Fibroblast of lung (primary cell): Measurements from ENCODE around the gene ADAP1. TPM values are rescaled to one million over a fixed set of nuclear protein-coding genes. Genes with fewer than 3 reads are reported as not detected.

Experiments
- DNase-seq, 2 donors: peaks; one replicate each; pipeline versions ENCODE4 v3.0.0 to v3.0.0-alpha.2; 2010; ENCODE audit warnings: low read depth in 2 of 2
- H2AFZ ChIP-seq: 2 replicates; pipeline ENCODE4 v1.5.1; 2012; ENCODE audit warnings: low read length, control low read depth, inconsistent platforms
- H3K27ac ChIP-seq: 2 replicates; pipeline ENCODE4 v1.5.1; 2011; ENCODE audit warnings: low read length, control low read depth; ENCODE audit not compliant: insufficient read depth
- H3K27me3 ChIP-seq: 2 replicates; pipeline ENCODE4 v1.5.1; 2011; ENCODE audit warnings: mild to moderate bottlenecking, low read length; ENCODE audit not compliant: control insufficient read depth, insufficient read depth
- H3K36me3 ChIP-seq: 2 replicates; pipeline ENCODE4 v1.5.1; 2011; ENCODE audit warnings: low read length; ENCODE audit not compliant: control insufficient read depth, insufficient read depth
- H3K4me1 ChIP-seq: 2 replicates; pipeline ENCODE4 v1.5.1; 2011; ENCODE audit warnings: low read length; ENCODE audit not compliant: control insufficient read depth, insufficient read depth; ENCODE audit errors: extremely low read depth
- H3K4me2 ChIP-seq: 2 replicates; pipeline ENCODE4 v1.5.1; 2011; ENCODE audit warnings: low read length, control low read depth; ENCODE audit not compliant: insufficient read depth; ENCODE audit errors: extremely low read depth
- H3K4me3 ChIP-seq, 4 experiments: fragments of 200-600 bp in 1 of 4; sonication (generic) in 1 of 4; replicated peaks in 1 of 4; 2 replicates each; pipeline ENCODE4 v1.5.1; 2011 to 2016; ENCODE audit warnings: low read length in 4 of 4, low read depth in 3 of 4, mild to moderate bottlenecking in 3 of 4, control low read depth in 2 of 4, inconsistent platforms in 1 of 4, mixed read lengths in 1 of 4; ENCODE audit not compliant: insufficient read depth in 1 of 4; ENCODE audit errors: control extremely low read depth in 1 of 4
- H3K79me2 ChIP-seq: 2 replicates; pipeline ENCODE4 v1.5.1; 2012; ENCODE audit warnings: mild to moderate bottlenecking, low read length, inconsistent platforms; ENCODE audit not compliant: control insufficient read depth, insufficient read depth
- H3K9ac ChIP-seq: 2 replicates; pipeline ENCODE4 v1.5.1; 2011; ENCODE audit warnings: mild to moderate bottlenecking, low read length, control low read depth; ENCODE audit not compliant: insufficient read depth
- H3K9me3 ChIP-seq: 2 replicates; pipeline ENCODE4 v1.5.1; 2012; ENCODE audit warnings: low read depth, low read length; ENCODE audit not compliant: control insufficient read depth, insufficient read depth
- H4K20me1 ChIP-seq: 2 replicates; pipeline ENCODE4 v1.5.1; 2011; ENCODE audit warnings: low read length; ENCODE audit not compliant: control insufficient read depth, insufficient read depth; ENCODE audit errors: extremely low read depth
- CTCF ChIP-seq, 2 donors: IDR thresholded peaks in 1 of 2; conservative IDR thresholded peaks in 1 of 2; 1 replicate in 1 of 2; 2 replicates in 1 of 2; pipeline ENCODE4 v1.5.1; 2011 to 2012; ENCODE audit warnings: low read length in 2 of 2, control low read depth in 1 of 2, inconsistent platforms in 1 of 2, low read depth in 1 of 2, mild to moderate bottlenecking in 1 of 2
- EZH2 ChIP-seq: IDR thresholded peaks from 2 replicates; pipeline ENCODE4 v1.5.1; 2012; ENCODE audit warnings: low read length, control low read depth, mild to moderate bottlenecking; ENCODE audit errors: missing control alignments
- polyA plus RNA-seq, 2 donors: library from polyadenylated mRNA; depleted of rRNA in 1 of 2; stranded (reverse) in 1 of 2; unstranded in 1 of 2; fragments of >200 nt; gene quantifications; 2 replicates each; pipeline ENCODE4 v1.2.1, GENCODE V29; 2011 to 2012; ENCODE audit warnings: missing spikeins in 1 of 2
- total RNA-seq: library from RNA; depleted of rRNA; stranded (reverse); fragments of >200 nt; gene quantifications from 2 replicates; pipeline ENCODE4 v1.2.1, GENCODE V29; 2014

The ADAP1 gene
- total and polyA plus RNA-seq, 2 donors (not counting 1 experiment from before 2014, with no cell fraction given) = 1.1 to 2.3 TPM

GRCh38 chr7:897086-897485, 57.4 kb downstream of the ADAP1 start:
- H3K4me2 ChIP-seq = no peak overlapping the region
- no peak overlapping the region for H3K4me3 ChIP-seq
- no peaks in the 10 kb centered on the region for H4K20me1 ChIP-seq
- H3K4me1 ChIP-seq = peaks cover 3% of the 10 kb centered on the region
- H3K9ac ChIP-seq = no peak overlapping the region
- no peak for TF ChIP-seq EZH2
- TF ChIP-seq CTCF (conservative IDR thresholded peaks at IDR 0.05 in 1 of 2, IDR thresholded peaks at IDR 0.05 in 1 of 2; ENCODE audit: low read depth in 1 of 2, low read length in 2 of 2) = no peak
- H3K9me3 ChIP-seq = no peaks in the 10 kb centered on the region
- H3K27me3 ChIP-seq = no peaks in the 10 kb centered on the region
- no peak overlapping the region for H3K27ac ChIP-seq
- H3K79me2 ChIP-seq = no peaks in the 10 kb centered on the region
- H2AFZ ChIP-seq = no peak overlapping the region
- H3K36me3 ChIP-seq = peaks cover 31% of the 10 kb centered on the region
- no peak for DNase-seq

- Histone ChIP-seq H3K4me2 (no peak overlapping the region), H3K4me1 (peaks cover 3% of the 10 kb centered on the region), H3K4me3 (no peak overlapping the region), H3K9ac (no peak overlapping the region), H3K9me3 (no peaks in the 10 kb centered on the region), H3K36me3 (peaks cover 34% of the 10 kb centered on the region), H3K79me2 (no peaks in the 10 kb centered on the region), H2AFZ (no peak overlapping the region), H3K27me3 (no peaks in the 10 kb centered on the region), H3K27ac (no peak overlapping the region), H4K20me1 (no peaks in the 10 kb centered on the region)
- TF ChIP-seq CTCF (conservative IDR thresholded peaks at IDR 0.05 in 1 of 2, IDR thresholded peaks at IDR 0.05 in 1 of 2; ENCODE audit: low read depth in 1 of 2, low read length in 2 of 2) = no peak
- TF ChIP-seq EZH2 = no peak
- no peak for DNase-seq
Measured at GRCh38 chr7:896346-897075, 58.0 kb downstream of the ADAP1 start.

GRCh38 chr7:895451-896052, 58.9 kb downstream of the ADAP1 start:
- H3K4me1 ChIP-seq = no peaks in the 10 kb centered on the region
- H3K9ac ChIP-seq = no peak overlapping the region
- no peaks in the 10 kb centered on the region for H3K9me3 ChIP-seq
- H3K27me3 ChIP-seq = no peaks in the 10 kb centered on the region
- H3K4me3 ChIP-seq = no peak overlapping the region
- no peak overlapping the region for H3K27ac ChIP-seq
- no peak for DNase-seq
- TF ChIP-seq EZH2 (no peak), CTCF (conservative IDR thresholded peaks at IDR 0.05 in 1 of 2, IDR thresholded peaks at IDR 0.05 in 1 of 2; ENCODE audit: low read depth in 1 of 2, low read length in 2 of 2) (no peak)
- H3K36me3 ChIP-seq = peaks cover 35% of the 10 kb centered on the region
- H3K4me2 ChIP-seq = no peak overlapping the region
- no peaks in the 10 kb centered on the region for H3K79me2 ChIP-seq
- no peaks in the 10 kb centered on the region for H4K20me1 ChIP-seq
- H2AFZ ChIP-seq = no peak overlapping the region
